ENCODE data around the gene TOM1. TPM values are rescaled to one million over a fixed set of nuclear protein-coding genes. Genes with fewer than 3 reads are reported as not detected.

The TOM1 gene
- total and polyA plus RNA-seq, 2 of the 13 experiments (the other 11 are each of a cell fraction or from before 2014, with no cell fraction given), result 30.8 to 87.3 TPM

- TF ChIP-seq ELK4 (CRISPR knock-in tag; IDR thresholded peaks at IDR 0.05; ENCODE audit: borderline replicate concordance), result no peak
- no peak for TF ChIP-seq PRPF4 (IDR thresholded peaks at IDR 0.05; ENCODE audit: low read depth, low read length, poor library complexity, severe bottlenecking)
- TF ChIP-seq ZNF205 (CRISPR knock-in tag; IDR thresholded peaks at IDR 0.05), result peak; percentile 91
- peak; percentile 99 for TF ChIP-seq HNF4A (CRISPR knock-in tag; IDR thresholded peaks at IDR 0.05)
- TF ChIP-seq ZNF674 (CRISPR knock-in tag; IDR thresholded peaks at IDR 0.05; ENCODE audit: low read depth), result 0 out of 2 replicates have a peak, but pooled peaks have one; percentile 52
- TF ChIP-seq ZNF703 (CRISPR knock-in tag; IDR thresholded peaks at IDR 0.05; ENCODE audit: borderline replicate concordance), result no peak; the same call in 1 of the 2 replicates
- no peak for TF ChIP-seq TCF12 (IDR thresholded peaks at IDR 0.05)
- peak; percentile 88; the same call in 1 of the 2 replicates for TF ChIP-seq TCF12 (CRISPR knock-in tag; IDR thresholded peaks at IDR 0.05)
- TF ChIP-seq ZNF746 (CRISPR knock-in tag; IDR thresholded peaks at IDR 0.05), result peak; percentile 97
- no peak for TF ChIP-seq CAMTA2 (CRISPR knock-in tag; IDR thresholded peaks at IDR 0.05; ENCODE audit: borderline replicate concordance)
- TF ChIP-seq MEF2D (CRISPR knock-in tag; IDR thresholded peaks at IDR 0.05), result peak; percentile 96
- peak; percentile 75; the same call in 1 of the 2 replicates for TF ChIP-seq HBP1 (CRISPR knock-in tag; IDR thresholded peaks at IDR 0.05; ENCODE audit: low read depth)
- TF ChIP-seq ZNF546 (CRISPR knock-in tag; conservative IDR thresholded peaks at IDR 0.05), result 0 out of 2 replicates have a peak, but pooled peaks have one; percentile 42
- TF ChIP-seq HHEX (CRISPR knock-in tag; IDR thresholded peaks at IDR 0.05), result peak; percentile 57; the same call in 1 of the 2 replicates
- TF ChIP-seq HNF1B (CRISPR knock-in tag; IDR thresholded peaks at IDR 0.05), result peak; percentile 94
- no peak for TF ChIP-seq SCMH1 (CRISPR knock-in tag; IDR thresholded peaks at IDR 0.05; ENCODE audit: borderline replicate concordance)
- TF ChIP-seq ELF1 (CRISPR knock-in tag; IDR thresholded peaks at IDR 0.05), result peak; percentile 72; the same call in 1 of the 2 replicates
- peak; percentile 87 for TF ChIP-seq ZNF619 (CRISPR knock-in tag; IDR thresholded peaks at IDR 0.05)
- no peak for TF ChIP-seq PRMT3 (CRISPR knock-in tag; IDR thresholded peaks at IDR 0.05; ENCODE audit: borderline replicate concordance, low read depth)
- TF ChIP-seq LCORL (IDR thresholded peaks at IDR 0.05), result no peak
- peak; percentile 99 for TF ChIP-seq LCORL (CRISPR knock-in tag; IDR thresholded peaks at IDR 0.05)
- peak; percentile 96; the same call in 1 of the 2 replicates for TF ChIP-seq MYC (CRISPR knock-in tag; IDR thresholded peaks at IDR 0.05; ENCODE audit: borderline replicate concordance)
- peak; percentile 97 for TF ChIP-seq RCOR2 (CRISPR knock-in tag; IDR thresholded peaks at IDR 0.05)
- TF ChIP-seq PAX8 (CRISPR knock-in tag; IDR thresholded peaks at IDR 0.05; ENCODE audit: borderline replicate concordance), result no peak
- peak; percentile 72; the same call in 1 of the 2 replicates for TF ChIP-seq ZNF563 (CRISPR knock-in tag; IDR thresholded peaks at IDR 0.05)
- TF ChIP-seq ZMAT3 (CRISPR knock-in tag; conservative IDR thresholded peaks at IDR 0.05), result 0 out of 2 replicates have a peak, but pooled peaks have one; percentile 32
- no peak for TF ChIP-seq ZNF484 (CRISPR knock-in tag; IDR thresholded peaks at IDR 0.05; ENCODE audit: borderline replicate concordance, low read depth)
- TF ChIP-seq ASH2L (IDR thresholded peaks at IDR 0.05; ENCODE audit: insufficient read length, low read depth, low read length), result peak; percentile 67
- peak; percentile 98 for TF ChIP-seq ESRRA (CRISPR knock-in tag; IDR thresholded peaks at IDR 0.05; ENCODE audit: low read depth)
Observed at GRCh38 chr22:35328472-35328885, 28.8 kb downstream of the TOM1 start (continued).
